NCI-H2227 treated with DMSO at 0.1 percent for 48 hours (cell line): Measurements from ENCODE around the gene GAPDH.

Source experiments
- DNase-seq: peaks from one replicate; lab custom pipeline; 2025; lab: John Stamatoyannopoulos, UW

Gene GAPDH

DNA sequence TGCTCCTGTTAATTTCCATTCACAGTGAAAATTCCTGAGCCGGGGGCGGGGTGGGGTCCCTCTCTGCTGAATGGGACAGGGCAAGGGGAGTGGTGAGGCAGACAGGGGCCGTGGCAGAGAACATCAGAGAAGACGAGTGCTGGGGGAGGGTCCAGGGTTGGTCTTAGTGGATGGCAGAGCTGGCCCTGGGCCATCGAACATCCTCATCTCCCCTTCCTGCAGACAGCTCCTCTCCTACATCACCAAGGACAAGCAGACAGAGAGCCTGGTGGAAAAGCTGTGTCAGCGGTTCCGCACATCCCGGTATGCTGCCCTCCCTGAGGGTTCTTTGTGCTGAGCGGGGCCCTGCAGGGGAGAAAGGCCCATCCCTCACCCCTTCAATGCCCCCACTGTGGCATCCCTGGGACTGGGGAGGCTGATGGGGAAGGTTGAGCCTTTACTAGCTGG is 5.0 kb upstream of the GAPDH start:
- DNase-seq, result no peak

- DNase-seq, result no peak
These were observed 3.6 kb upstream of the GAPDH start for GRCh38 chr12:6530576-6531260.

- DNase-seq, result no peak
These were observed 2.0 kb upstream of the GAPDH start for GRCh38 chr12:6532051-6532926.

DNA sequence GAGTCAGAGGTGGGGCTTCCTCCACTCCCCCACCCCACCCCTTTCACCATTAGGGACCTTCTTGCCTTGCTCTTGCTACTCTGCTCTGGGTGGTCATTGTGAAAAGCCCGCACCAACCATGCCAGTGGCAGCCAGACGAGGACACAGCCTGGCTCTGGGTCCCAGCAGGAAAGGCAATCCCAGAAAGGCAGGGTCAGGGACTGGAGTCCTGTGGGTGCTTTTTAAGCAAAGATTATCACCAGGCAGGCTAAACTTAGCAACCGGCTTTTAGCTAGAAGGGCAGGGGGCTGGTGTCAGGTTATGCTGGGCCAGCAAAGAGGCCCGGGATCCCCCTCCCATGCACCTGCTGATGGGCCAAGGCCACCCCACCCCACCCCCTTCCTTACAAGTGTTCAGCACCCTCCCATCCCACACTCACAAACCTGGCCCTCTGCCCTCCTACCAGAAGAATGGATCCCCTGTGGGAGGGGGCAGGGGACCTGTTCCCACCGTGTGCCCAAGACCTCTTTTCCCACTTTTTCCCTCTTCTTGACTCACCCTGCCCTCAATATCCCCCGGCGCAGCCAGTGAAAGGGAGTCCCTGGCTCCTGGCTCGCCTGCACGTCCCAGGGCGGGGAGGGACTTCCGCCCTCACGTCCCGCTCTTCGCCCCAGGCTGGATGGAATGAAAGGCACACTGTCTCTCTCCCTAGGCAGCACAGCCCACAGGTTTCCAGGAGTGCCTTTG is 1.2 kb upstream of the GAPDH start:
- DNase-seq, result peak; percentile 60

DNA sequence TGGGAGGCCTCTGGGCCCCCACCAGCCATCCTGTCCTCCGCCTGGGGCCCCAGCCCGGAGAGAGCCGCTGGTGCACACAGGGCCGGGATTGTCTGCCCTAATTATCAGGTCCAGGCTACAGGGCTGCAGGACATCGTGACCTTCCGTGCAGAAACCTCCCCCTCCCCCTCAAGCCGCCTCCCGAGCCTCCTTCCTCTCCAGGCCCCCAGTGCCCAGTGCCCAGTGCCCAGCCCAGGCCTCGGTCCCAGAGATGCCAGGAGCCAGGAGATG is 729 bp upstream of the GAPDH start:
- DNase-seq, result no peak

DNA sequence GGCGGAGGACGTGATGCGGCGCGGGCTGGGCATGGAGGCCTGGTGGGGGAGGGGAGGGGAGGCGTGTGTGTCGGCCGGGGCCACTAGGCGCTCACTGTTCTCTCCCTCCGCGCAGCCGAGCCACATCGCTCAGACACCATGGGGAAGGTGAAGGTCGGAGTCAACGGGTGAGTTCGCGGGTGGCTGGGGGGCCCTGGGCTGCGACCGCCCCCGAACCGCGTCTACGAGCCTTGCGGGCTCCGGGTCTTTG is 303 bp downstream of the GAPDH start:
- no peak for DNase-seq

DNA sequence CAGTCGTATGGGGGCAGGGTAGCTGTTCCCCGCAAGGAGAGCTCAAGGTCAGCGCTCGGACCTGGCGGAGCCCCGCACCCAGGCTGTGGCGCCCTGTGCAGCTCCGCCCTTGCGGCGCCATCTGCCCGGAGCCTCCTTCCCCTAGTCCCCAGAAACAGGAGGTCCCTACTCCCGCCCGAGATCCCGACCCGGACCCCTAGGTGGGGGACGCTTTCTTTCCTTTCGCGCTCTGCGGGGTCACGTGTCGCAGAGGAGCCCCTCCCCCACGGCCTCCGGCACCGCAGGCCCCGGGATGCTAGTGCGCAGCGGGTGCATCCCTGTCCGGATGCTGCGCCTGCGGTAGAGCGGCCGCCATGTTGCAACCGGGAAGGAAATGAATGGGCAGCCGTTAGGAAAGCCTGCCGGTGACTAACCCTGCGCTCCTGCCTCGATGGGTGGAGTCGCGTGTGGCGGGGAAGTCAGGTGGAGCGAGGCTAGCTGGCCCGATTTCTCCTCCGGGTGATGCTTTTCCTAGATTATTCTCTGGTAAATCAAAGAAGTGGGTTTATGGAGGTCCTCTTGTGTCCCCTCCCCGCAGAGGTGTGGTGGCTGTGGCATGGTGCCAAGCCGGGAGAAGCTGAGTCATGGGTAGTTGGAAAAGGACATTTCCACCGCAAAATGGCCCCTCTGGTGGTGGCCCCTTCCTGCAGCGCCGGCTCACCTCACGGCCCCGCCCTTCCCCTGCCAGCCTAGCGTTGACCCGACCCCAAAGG is 804 bp downstream of the GAPDH start:
- DNase-seq, result no peak

GRCh38 chr12:6535697-6535946 is 1.3 kb downstream of the GAPDH start:
- no peak for DNase-seq

DNA sequence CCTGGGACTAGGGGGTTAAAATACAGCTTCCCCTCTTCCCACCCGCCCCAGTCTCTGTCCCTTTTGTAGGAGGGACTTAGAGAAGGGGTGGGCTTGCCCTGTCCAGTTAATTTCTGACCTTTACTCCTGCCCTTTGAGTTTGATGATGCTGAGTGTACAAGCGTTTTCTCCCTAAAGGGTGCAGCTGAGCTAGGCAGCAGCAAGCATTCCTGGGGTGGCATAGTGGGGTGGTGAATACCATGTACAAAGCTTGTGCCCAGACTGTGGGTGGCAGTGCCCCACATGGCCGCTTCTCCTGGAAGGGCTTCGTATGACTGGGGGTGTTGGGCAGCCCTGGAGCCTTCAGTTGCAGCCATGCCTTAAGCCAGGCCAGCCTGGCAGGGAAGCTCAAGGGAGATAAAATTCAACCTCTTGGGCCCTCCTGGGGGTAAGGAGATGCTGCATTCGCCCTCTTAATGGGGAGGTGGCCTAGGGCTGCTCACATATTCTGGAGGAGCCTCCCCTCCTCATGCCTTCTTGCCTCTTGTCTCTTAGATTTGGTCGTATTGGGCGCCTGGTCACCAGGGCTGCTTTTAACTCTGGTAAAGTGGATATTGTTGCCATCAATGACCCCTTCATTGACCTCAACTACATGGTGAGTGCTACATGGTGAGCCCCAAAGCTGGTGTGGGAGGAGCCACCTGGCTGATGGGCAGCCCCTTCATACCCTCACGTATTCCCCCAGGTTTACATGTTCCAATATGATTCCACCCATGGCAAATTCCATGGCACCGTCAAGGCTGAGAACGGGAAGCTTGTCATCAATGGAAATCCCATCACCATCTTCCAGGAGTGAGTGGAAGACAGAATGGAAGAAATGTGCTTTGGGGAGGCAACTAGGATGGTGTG is 1.9 kb downstream of the GAPDH start:
- DNase-seq, result no peak

DNA sequence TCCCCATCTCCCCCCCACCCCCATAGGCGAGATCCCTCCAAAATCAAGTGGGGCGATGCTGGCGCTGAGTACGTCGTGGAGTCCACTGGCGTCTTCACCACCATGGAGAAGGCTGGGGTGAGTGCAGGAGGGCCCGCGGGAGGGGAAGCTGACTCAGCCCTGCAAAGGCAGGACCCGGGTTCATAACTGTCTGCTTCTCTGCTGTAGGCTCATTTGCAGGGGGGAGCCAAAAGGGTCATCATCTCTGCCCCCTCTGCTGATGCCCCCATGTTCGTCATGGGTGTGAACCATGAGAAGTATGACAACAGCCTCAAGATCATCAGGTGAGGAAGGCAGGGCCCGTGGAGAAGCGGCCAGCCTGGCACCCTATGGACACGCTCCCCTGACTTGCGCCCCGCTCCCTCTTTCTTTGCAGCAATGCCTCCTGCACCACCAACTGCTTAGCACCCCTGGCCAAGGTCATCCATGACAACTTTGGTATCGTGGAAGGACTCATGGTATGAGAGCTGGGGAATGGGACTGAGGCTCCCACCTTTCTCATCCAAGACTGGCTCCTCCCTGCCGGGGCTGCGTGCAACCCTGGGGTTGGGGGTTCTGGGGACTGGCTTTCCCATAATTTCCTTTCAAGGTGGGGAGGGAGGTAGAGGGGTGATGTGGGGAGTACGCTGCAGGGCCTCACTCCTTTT is 2.7 kb downstream of the GAPDH start:
- no peak for DNase-seq

DNA sequence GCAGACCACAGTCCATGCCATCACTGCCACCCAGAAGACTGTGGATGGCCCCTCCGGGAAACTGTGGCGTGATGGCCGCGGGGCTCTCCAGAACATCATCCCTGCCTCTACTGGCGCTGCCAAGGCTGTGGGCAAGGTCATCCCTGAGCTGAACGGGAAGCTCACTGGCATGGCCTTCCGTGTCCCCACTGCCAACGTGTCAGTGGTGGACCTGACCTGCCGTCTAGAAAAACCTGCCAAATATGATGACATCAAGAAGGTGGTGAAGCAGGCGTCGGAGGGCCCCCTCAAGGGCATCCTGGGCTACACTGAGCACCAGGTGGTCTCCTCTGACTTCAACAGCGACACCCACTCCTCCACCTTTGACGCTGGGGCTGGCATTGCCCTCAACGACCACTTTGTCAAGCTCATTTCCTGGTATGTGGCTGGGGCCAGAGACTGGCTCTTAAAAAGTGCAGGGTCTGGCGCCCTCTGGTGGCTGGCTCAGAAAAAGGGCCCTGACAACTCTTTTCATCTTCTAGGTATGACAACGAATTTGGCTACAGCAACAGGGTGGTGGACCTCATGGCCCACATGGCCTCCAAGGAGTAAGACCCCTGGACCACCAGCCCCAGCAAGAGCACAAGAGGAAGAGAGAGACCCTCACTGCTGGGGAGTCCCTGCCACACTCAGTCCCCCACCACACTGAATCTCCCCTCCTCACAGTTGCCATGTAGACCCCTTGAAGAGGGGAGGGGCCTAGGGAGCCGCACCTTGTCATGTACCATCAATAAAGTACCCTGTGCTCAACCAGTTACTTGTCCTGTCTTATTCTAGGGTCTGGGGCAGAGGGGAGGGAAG is 3.5 kb downstream of the GAPDH start:
- peak; percentile 47 for DNase-seq

GRCh38 chr12:6538420-6539313 is 4.3 kb downstream of the GAPDH start:
- DNase-seq, result no peak

DNA sequence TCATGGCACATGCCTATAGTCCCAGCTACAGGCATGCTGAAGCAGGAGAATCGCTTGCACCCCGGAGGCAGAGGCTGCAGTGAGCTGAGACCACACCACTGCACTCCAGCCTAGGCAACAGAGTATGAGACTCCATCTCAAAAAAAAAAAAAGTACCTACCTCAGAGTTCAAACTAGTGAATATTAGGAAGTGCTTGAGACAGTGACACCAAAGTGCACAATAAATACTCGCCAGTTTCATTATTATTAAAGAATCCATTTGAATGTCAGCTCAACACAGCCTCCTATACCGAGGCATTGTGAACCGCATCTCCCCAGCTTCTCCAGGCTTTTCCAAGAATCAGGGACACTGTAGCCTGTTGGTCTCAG is 5.0 kb downstream of the GAPDH start:
- no peak for DNase-seq

- no peak for DNase-seq
These were observed 5.4 kb downstream of the GAPDH start for GRCh38 chr12:6539707-6540134.

- peak; percentile 49 for DNase-seq
These were observed 6.0 kb downstream of the GAPDH start for GRCh38 chr12:6540181-6540877.

- no peak for DNase-seq
These were observed 7.3 kb downstream of the GAPDH start for GRCh38 chr12:6541371-6542165.

GRCh38 chr12:6542209-6543009 is 8.1 kb downstream of the GAPDH start:
- no peak for DNase-seq
